Type B pancreatic cell (in vitro differentiated cells): ENCODE data around the gene RNF44. TPM values are rescaled to one million over a fixed set of nuclear protein-coding genes. Genes with fewer than 3 reads are reported as not detected.
A peak's percentile ranks its signal among the peaks of the same experiment; 100 is the strongest.

Experiments used
- DNase-seq: peaks from one replicate; pipeline ENCODE4 v3.0.0; 2021; ENCODE audit warnings: mixed read lengths; ENCODE audit not compliant: unreplicated experiment; ENCODE audit errors: extremely low spot score
- H3K27ac Mint-ChIP-seq: 2 replicates; pipeline ENCODE4 v1.8.0; 2021; ENCODE audit warnings: mild to moderate bottlenecking, mixed read lengths
- H3K27me3 Mint-ChIP-seq: 2 replicates; pipeline ENCODE4 v1.8.0; 2021; ENCODE audit warnings: mixed read lengths
- H3K36me3 Mint-ChIP-seq: 2 replicates; pipeline ENCODE4 v1.8.0; 2021; ENCODE audit warnings: mixed read lengths
- H3K4me1 Mint-ChIP-seq: one replicate; pipeline ENCODE4 v1.8.0; 2021; ENCODE audit warnings: mixed read lengths; ENCODE audit not compliant: unreplicated experiment
- H3K4me3 Mint-ChIP-seq: 2 replicates; pipeline ENCODE4 v1.8.0; 2021; ENCODE audit warnings: mild to moderate bottlenecking, mixed read lengths
- H3K9me3 Mint-ChIP-seq: 2 replicates; pipeline ENCODE4 v1.8.0; 2021; ENCODE audit warnings: mixed read lengths
- CTCF ChIP-seq: fragments of 200-600 bp; sonication (generic); conservative IDR thresholded peaks from 2 replicates; pipeline ENCODE4 v1.5.0; 2021; ENCODE audit warnings: antibody characterized with exemption, mild to moderate bottlenecking
- total RNA-seq: library from RNA; stranded (reverse); gene quantifications from 2 replicates; pipeline ENCODE4 v1.2.1, GENCODE V29; 2021; ENCODE audit warnings: low replicate concordance

RNF44 gene
- total RNA-seq, 1 donor from 2014 or later, result 103 TPM

- no peaks in the 10 kb centered on the region for H3K36me3 Mint-ChIP-seq
- no peak for DNase-seq
- peaks cover 45% of the 10 kb centered on the region for H3K4me1 Mint-ChIP-seq
- H3K9me3 Mint-ChIP-seq, result no peaks in the 10 kb centered on the region
- no peaks in the 10 kb centered on the region for H3K27me3 Mint-ChIP-seq
- no peak for TF ChIP-seq CTCF
- H3K27ac Mint-ChIP-seq, result peak overlapping the region; percentile 84
- peak overlapping the region; percentile 86 for H3K4me3 Mint-ChIP-seq
Observed at GRCh38 chr5:176540956-176541337, 3.7 kb upstream of the RNF44 start.

- peak overlapping the region; percentile 74 for H3K4me3 Mint-ChIP-seq
- H3K27me3 Mint-ChIP-seq, result no peaks in the 10 kb centered on the region
- peak overlapping the region; percentile 84 for H3K27ac Mint-ChIP-seq
- no peak for DNase-seq
- H3K36me3 Mint-ChIP-seq, result peaks cover 3% of the 10 kb centered on the region
- H3K4me1 Mint-ChIP-seq, result peaks cover 45% of the 10 kb centered on the region
- TF ChIP-seq CTCF, result no peak
- no peaks in the 10 kb centered on the region for H3K9me3 Mint-ChIP-seq
Observed at GRCh38 chr5:176540476-176540899, 3.3 kb upstream of the RNF44 start.

GRCh38 chr5:176538989-176539384 is 1.8 kb upstream of the RNF44 start:
- Mint-ChIP-seq H3K27ac (no peak overlapping the region), H3K36me3 (peaks cover 3% of the 10 kb centered on the region), H3K27me3 (no peaks in the 10 kb centered on the region), H3K4me1 (peaks cover 50% of the 10 kb centered on the region), H3K9me3 (no peaks in the 10 kb centered on the region), H3K4me3 (no peak overlapping the region)
- TF ChIP-seq CTCF, result no peak
- no peak for DNase-seq

- peaks cover 3% of the 10 kb centered on the region for H3K36me3 Mint-ChIP-seq
- TF ChIP-seq CTCF, result no peak
- no peaks in the 10 kb centered on the region for H3K27me3 Mint-ChIP-seq
- peak overlapping the region; percentile 99 for H3K4me3 Mint-ChIP-seq
- DNase-seq, result no peak
- no peaks in the 10 kb centered on the region for H3K9me3 Mint-ChIP-seq
- peaks cover 55% of the 10 kb centered on the region for H3K4me1 Mint-ChIP-seq
- peak overlapping the region; percentile 100 for H3K27ac Mint-ChIP-seq
Observed at GRCh38 chr5:176538230-176538988, 1.2 kb upstream of the RNF44 start.

GRCh38 chr5:176537554-176538229 is 490 bp upstream of the RNF44 start:
- H3K4me1 Mint-ChIP-seq, result peaks cover 58% of the 10 kb centered on the region
- no peaks in the 10 kb centered on the region for H3K27me3 Mint-ChIP-seq
- peak overlapping the region; percentile 99 for H3K4me3 Mint-ChIP-seq

More at GRCh38 chr5:176537554-176538229, 490 bp upstream of the RNF44 start:
- peak overlapping the region; percentile 100 for H3K27ac Mint-ChIP-seq
- H3K36me3 Mint-ChIP-seq, result peaks cover 3% of the 10 kb centered on the region
- no peak for TF ChIP-seq CTCF
- H3K9me3 Mint-ChIP-seq, result no peaks in the 10 kb centered on the region
- DNase-seq, result peak; percentile 96
